ENCODE measurements around the gene BTG4. TPM values are rescaled to one million over a fixed set of nuclear protein-coding genes. Genes with fewer than 3 reads are reported as not detected.
A peak's percentile ranks its signal among the peaks of the same experiment; 100 is the strongest.

BTG4 gene
- total and polyA plus RNA-seq, 2 of the 8 experiments (the other 6 are each of a cell fraction or from before 2014, with no cell fraction given) = 0.06 TPM; not detected in 1

DNA sequence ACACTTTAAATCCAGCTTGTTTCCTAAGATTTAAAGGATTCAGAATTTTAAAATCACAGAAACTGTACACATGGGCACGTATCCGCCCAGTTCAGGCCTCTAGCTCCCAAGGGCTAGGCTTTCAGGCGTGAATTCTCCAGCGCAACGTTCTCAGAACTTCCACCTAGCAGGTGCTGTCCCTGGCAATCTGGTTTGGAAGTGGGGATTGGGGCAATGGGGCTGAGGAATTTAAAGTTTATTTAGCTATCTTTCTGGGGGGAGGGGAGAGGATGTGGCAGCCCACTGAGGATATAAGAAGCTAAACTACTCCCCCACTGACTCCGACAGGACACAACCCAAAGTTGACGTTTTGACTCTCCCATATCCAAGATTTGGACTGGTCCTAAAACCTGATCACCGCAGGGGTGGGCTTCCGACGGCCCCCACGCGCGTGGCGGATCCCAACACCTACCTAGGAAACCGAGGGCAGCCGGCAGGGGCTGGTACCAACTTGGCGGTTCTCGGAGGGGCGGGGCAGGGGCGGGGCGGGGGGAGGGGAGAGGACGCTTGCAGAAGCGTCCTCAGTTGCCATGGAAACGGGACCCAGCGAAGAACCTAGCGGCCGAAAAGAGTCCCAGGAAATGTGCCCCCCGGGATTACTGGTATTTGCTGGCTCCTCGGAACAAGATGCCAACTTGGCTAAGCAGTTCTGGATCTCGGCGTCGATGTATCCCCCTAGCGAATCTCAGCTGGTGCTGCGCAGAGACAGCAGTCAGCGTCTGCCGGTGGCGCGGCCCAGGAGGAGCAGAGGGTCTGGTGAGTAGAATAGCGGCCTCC, 2.2 kb upstream of the BTG4 start, which contains the start of gene HOATZ (continued):
- peak in 1 of 2 experiments; percentile 79; a peak in 1 of 4 replicates for TF ChIP-seq SIN3A (conservative IDR thresholded peaks at IDR 0.05 in 1 of 2, IDR thresholded peaks at IDR 0.05 in 1 of 2; ENCODE audit: low read depth in 1 of 2, low read length in 2 of 2)
- no peak for TF ChIP-seq RBBP5 (IDR thresholded peaks at IDR 0.05; ENCODE audit: borderline replicate concordance, low read depth, low read length)
- TF ChIP-seq, protein P1, sequence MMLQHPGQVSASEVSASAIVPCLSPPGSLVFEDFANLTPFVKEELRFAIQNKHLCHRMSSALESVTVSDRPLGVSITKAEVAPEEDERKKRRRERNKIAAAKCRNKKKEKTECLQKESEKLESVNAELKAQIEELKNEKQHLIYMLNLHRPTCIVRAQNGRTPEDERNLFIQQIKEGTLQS (IDR thresholded peaks at IDR 0.05; ENCODE audit: insufficient read depth, low read depth, low read length) = no peak
- TF ChIP-seq RFX5 (IDR thresholded peaks at IDR 0.05; ENCODE audit: borderline replicate concordance, low read depth, low read length) = peak; percentile 55; the same call in 1 of the 2 replicates
- TF ChIP-seq, protein P2, sequence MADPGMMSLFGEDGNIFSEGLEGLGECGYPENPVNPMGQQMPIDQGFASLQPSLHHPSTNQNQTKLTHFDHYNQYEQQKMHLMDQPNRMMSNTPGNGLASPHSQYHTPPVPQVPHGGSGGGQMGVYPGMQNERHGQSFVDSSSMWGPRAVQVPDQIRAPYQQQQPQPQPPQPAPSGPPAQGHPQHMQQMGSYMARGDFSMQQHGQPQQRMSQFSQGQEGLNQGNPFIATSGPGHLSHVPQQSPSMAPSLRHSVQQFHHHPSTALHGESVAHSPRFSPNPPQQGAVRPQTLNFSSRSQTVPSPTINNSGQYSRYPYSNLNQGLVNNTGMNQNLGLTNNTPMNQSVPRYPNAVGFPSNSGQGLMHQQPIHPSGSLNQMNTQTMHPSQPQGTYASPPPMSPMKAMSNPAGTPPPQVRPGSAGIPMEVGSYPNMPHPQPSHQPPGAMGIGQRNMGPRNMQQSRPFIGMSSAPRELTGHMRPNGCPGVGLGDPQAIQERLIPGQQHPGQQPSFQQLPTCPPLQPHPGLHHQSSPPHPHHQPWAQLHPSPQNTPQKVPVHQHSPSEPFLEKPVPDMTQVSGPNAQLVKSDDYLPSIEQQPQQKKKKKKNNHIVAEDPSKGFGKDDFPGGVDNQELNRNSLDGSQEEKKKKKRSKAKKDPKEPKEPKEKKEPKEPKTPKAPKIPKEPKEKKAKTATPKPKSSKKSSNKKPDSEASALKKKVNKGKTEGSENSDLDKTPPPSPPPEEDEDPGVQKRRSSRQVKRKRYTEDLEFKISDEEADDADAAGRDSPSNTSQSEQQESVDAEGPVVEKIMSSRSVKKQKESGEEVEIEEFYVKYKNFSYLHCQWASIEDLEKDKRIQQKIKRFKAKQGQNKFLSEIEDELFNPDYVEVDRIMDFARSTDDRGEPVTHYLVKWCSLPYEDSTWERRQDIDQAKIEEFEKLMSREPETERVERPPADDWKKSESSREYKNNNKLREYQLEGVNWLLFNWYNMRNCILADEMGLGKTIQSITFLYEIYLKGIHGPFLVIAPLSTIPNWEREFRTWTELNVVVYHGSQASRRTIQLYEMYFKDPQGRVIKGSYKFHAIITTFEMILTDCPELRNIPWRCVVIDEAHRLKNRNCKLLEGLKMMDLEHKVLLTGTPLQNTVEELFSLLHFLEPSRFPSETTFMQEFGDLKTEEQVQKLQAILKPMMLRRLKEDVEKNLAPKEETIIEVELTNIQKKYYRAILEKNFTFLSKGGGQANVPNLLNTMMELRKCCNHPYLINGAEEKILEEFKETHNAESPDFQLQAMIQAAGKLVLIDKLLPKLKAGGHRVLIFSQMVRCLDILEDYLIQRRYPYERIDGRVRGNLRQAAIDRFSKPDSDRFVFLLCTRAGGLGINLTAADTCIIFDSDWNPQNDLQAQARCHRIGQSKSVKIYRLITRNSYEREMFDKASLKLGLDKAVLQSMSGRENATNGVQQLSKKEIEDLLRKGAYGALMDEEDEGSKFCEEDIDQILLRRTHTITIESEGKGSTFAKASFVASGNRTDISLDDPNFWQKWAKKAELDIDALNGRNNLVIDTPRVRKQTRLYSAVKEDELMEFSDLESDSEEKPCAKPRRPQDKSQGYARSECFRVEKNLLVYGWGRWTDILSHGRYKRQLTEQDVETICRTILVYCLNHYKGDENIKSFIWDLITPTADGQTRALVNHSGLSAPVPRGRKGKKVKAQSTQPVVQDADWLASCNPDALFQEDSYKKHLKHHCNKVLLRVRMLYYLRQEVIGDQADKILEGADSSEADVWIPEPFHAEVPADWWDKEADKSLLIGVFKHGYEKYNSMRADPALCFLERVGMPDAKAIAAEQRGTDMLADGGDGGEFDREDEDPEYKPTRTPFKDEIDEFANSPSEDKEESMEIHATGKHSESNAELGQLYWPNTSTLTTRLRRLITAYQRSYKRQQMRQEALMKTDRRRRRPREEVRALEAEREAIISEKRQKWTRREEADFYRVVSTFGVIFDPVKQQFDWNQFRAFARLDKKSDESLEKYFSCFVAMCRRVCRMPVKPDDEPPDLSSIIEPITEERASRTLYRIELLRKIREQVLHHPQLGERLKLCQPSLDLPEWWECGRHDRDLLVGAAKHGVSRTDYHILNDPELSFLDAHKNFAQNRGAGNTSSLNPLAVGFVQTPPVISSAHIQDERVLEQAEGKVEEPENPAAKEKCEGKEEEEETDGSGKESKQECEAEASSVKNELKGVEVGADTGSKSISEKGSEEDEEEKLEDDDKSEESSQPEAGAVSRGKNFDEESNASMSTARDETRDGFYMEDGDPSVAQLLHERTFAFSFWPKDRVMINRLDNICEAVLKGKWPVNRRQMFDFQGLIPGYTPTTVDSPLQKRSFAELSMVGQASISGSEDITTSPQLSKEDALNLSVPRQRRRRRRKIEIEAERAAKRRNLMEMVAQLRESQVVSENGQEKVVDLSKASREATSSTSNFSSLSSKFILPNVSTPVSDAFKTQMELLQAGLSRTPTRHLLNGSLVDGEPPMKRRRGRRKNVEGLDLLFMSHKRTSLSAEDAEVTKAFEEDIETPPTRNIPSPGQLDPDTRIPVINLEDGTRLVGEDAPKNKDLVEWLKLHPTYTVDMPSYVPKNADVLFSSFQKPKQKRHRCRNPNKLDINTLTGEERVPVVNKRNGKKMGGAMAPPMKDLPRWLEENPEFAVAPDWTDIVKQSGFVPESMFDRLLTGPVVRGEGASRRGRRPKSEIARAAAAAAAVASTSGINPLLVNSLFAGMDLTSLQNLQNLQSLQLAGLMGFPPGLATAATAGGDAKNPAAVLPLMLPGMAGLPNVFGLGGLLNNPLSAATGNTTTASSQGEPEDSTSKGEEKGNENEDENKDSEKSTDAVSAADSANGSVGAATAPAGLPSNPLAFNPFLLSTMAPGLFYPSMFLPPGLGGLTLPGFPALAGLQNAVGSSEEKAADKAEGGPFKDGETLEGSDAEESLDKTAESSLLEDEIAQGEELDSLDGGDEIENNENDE (IDR thresholded peaks at IDR 0.05; ENCODE audit: insufficient replicate concordance, low read length) = no peak
- TF ChIP-seq SUZ12 (IDR thresholded peaks at IDR 0.05; ENCODE audit: low read length) = no peak
- no peak for TF ChIP-seq NANOG (IDR thresholded peaks at IDR 0.05; ENCODE audit: insufficient read depth, low read depth, low read length, poor library complexity, severe bottlenecking)
- TF ChIP-seq SRF (IDR thresholded peaks at IDR 0.05; ENCODE audit: low read depth, low read length) = no peak

Measured in H1 (cell line).